NCI-H1436 (cell line): ENCODE results near the gene BOK.
"Not testable (repeated sequence)": the region's sequence is repeated elsewhere in the genome, so short reads cannot be mapped to it uniquely, and the experiment has no call there.

Experiments used
- DNase-seq: peaks from one replicate; lab custom pipeline; 2025; lab: John Stamatoyannopoulos, UW

Gene BOK

GRCh38 chr2:241558532-241559322, at the start of gene BOK:
BOK (plus strand) TSS chr2:241558745; CDS start chr2:241559484, 739 bp downstream.
- no peak for DNase-seq

- no peak for DNase-seq
Observed at GRCh38 chr2:241509155-241509784, 49.3 kb upstream of the BOK start.

GRCh38 chr2:241511091-241511741, 47.3 kb upstream of the BOK start:
- no peak for DNase-seq

GRCh38 chr2:241514553-241514952, 44.0 kb upstream of the BOK start:
- no peak for DNase-seq

- DNase-seq = no peak
Observed at GRCh38 chr2:241514986-241515737, 43.4 kb upstream of the BOK start.

GRCh38 chr2:241516520-241516965, 42.0 kb upstream of the BOK start:
- DNase-seq = no peak

- no peak for DNase-seq
Observed at GRCh38 chr2:241517297-241517696, 41.2 kb upstream of the BOK start.

- DNase-seq = no peak
Observed at GRCh38 chr2:241519669-241520068, 38.9 kb upstream of the BOK start.

GRCh38 chr2:241522477-241522876, 36.1 kb upstream of the BOK start:
- no peak for DNase-seq

- DNase-seq = not testable (repeated sequence)
Observed at GRCh38 chr2:241525818-241526780, 32.4 kb upstream of the BOK start.

GRCh38 chr2:241530571-241530970, 28.0 kb upstream of the BOK start:
- no peak for DNase-seq

- DNase-seq = no peak
Observed at GRCh38 chr2:241531161-241531722, 27.3 kb upstream of the BOK start.

- DNase-seq = no peak
Observed at GRCh38 chr2:241532168-241532567, 26.4 kb upstream of the BOK start.

GRCh38 chr2:241532733-241533601, 25.6 kb upstream of the BOK start:
- DNase-seq = no peak

GRCh38 chr2:241534293-241534692, 24.3 kb upstream of the BOK start:
- DNase-seq = no peak

GRCh38 chr2:241534701-241535375, 23.7 kb upstream of the BOK start:
- no peak for DNase-seq

GRCh38 chr2:241535871-241536655, 22.5 kb upstream of the BOK start:
- no peak for DNase-seq
